GM18870 (cell line): ENCODE measurements around the gene TRIM71.
"Not testable (repeated sequence)": the region's sequence is repeated elsewhere in the genome, so short reads cannot be mapped to it uniquely, and the experiment has no call there.

Experiments used
- ATAC-seq: cut with Tn5 transposase; IDR thresholded peaks from one replicate; pipeline ENCODE4 v1.9.1; 2021; ENCODE audit warnings: moderate library complexity; ENCODE audit not compliant: unreplicated experiment

The TRIM71 gene

DNA sequence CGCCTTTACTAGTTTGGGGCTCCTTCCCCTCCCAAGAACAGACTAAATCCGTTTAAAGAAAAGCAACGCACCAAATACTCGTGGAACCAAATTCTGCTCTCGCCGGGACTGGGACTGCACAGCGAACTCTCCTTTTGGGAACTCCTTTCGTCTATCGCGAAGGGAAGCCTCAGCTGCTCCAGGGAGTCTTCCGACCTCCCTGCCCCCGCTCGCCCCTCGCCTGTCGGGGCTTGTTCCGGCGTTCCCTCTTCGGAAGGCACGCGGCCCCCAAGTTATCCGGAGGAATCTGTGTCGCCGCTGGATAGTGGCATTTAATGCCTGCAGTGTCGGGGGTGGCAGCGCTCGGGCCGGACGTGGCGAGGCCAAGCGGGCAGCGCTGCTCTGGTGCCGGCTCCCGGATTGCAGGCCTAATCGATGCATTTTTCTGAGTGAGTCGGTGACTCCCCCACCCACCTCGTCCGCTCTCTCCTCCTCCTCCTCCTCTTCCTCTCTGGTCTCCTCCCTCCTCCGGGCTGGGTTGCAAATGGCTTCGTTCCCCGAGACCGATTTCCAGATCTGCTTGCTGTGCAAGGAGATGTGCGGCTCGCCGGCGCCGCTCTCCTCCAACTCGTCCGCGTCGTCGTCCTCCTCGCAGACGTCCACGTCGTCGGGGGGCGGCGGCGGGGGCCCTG is at the start of gene TRIM71:
TSS of gene TRIM71 (plus strand) at position 440 of the 671 bp plus-strand sequence. CDS start at position 524, 84 bp downstream.
- ATAC-seq = no peak

GRCh38 chr3:32778389-32778788 is 39.4 kb upstream of the TRIM71 start:
- no peak for ATAC-seq

- ATAC-seq = no peak
Observed at GRCh38 chr3:32780071-32780734, 37.6 kb upstream of the TRIM71 start.

- ATAC-seq = peak; percentile 15
Observed at GRCh38 chr3:32780735-32781210, 37.0 kb upstream of the TRIM71 start.

DNA sequence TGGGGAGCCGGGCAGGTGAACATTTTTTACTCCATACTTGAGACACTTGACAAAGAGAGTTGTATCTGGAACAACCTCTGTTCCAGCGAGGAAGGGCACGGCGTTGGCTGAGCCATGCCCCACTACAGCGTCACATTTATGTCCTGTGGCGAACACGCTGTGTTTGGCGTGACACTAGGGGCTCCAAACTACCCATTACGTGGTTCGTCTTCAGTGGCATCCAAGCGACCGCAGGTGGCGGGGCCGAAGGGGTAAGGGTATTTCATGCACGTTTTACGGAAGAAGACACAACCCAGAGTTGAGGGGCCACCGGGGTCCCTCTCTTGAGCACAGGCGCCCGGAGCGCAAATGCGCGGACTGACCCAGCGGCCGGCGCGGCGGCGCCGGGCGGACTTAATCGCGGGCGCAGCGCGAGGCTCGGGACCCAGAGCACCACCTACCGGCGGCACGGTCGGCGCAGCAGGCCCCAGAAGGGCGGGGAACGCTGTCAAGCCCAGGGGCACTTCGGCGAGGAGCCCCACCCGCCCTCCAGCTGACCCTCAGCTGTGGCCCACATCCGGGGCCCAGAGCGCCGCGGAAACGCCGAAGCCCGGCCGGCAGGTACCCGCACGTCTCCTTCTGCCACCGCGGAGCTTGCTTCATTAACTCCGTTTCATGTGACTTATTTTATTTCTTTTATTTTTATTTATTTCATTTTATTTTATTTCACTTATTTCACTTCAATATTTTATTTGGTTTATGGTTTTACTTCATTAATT is 36.4 kb upstream of the TRIM71 start:
- peak; percentile 70 for ATAC-seq

- not testable (repeated sequence) for ATAC-seq
Observed at GRCh38 chr3:32781969-32782270, 35.9 kb upstream of the TRIM71 start.

GRCh38 chr3:32782407-32782806 is 35.4 kb upstream of the TRIM71 start:
- ATAC-seq = no peak

DNA sequence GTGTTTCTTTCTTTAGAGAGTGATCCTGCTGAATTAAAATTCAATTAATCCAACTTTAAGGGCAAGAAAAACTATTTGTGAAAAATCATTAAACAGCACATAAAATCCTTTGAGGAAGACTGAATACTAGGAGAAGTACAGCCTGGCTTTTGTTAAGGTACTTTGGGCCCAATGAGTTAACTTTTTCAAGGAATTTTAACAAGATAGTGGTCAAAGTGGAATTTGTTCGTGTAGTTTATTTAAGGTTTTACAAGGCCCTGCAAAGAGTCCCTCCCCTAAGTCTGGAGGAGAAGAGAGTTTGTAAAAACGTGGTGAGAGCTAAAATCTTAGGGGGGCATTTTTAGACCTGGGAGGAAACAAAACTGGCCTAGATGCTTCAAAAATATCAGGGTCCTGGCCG is 26.0 kb upstream of the TRIM71 start:
- ATAC-seq = no peak

- no peak for ATAC-seq
Observed at GRCh38 chr3:32794487-32795308, 23.1 kb upstream of the TRIM71 start.

DNA sequence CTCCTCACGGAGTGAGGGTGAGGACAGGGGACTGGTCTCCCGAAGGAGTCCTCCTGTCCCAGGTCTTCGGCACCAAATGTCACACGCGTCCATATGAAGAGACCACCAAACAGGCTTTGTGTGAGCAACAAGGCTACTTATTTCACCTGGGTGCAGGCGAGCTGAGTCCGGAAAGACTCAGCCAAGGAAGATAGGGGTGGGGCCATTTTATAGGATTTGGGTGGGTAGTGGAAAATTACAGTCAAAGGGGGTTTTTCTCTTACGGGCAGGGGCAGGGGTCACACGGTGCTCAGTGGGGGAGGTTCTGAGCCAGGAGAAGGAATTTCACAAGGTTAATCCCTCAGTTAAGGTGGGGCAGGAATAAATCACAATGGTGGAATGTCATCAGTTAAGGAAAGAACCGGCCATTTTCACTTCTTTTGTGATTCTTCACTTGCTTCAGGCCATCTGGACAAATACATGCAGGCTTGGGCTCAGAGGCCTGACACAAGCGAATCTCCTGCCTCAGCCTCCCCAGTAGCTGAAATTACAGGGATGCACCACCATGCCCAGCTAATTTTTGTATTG is 21.3 kb upstream of the TRIM71 start:
- not testable (repeated sequence) for ATAC-seq

DNA sequence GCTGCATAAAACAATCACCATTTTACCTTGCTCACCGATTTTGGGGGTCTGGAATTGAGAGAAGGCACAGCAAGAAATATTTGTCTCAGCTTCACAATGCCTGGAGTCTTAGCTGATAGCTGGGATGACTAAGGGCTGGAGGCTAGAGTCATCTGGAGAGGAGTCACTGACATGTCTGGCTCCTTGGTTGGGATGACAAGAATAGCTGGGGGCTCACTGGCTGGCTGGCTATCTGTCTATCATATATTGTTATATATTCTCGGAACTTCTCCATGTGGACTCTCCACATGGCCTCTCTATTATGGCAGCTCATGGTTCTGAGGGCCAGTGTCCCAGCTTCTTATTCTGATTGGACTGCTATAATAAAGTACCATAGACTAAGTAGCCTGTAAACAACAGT is 20.0 kb upstream of the TRIM71 start:
- ATAC-seq = no peak

DNA sequence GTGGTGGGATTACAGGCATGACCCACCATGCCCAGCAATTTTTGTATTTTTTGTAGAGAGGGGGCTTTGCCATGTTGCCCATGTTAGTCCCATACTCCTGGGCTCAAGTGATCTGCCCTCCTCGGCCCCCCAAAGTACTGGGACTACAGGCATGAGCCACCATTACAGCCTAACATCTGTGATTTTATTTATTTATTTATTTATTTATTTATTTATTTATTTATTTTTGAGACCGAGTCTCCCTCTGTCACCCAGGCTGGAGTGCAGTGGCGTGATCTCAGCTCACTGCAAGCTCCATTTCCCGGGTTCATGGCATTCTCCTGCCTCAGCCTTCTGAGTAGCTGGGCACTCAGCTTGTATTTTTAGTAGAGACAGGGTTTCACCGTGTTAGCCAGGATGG is 16.4 kb upstream of the TRIM71 start:
- ATAC-seq = not testable (repeated sequence)

GRCh38 chr3:32813180-32813579 is 4.6 kb upstream of the TRIM71 start:
- peak; percentile 63 for ATAC-seq

GRCh38 chr3:32814361-32814760 is 3.4 kb upstream of the TRIM71 start:
- no peak for ATAC-seq

GRCh38 chr3:32815841-32816438 is 1.9 kb upstream of the TRIM71 start:
- ATAC-seq = no peak

DNA sequence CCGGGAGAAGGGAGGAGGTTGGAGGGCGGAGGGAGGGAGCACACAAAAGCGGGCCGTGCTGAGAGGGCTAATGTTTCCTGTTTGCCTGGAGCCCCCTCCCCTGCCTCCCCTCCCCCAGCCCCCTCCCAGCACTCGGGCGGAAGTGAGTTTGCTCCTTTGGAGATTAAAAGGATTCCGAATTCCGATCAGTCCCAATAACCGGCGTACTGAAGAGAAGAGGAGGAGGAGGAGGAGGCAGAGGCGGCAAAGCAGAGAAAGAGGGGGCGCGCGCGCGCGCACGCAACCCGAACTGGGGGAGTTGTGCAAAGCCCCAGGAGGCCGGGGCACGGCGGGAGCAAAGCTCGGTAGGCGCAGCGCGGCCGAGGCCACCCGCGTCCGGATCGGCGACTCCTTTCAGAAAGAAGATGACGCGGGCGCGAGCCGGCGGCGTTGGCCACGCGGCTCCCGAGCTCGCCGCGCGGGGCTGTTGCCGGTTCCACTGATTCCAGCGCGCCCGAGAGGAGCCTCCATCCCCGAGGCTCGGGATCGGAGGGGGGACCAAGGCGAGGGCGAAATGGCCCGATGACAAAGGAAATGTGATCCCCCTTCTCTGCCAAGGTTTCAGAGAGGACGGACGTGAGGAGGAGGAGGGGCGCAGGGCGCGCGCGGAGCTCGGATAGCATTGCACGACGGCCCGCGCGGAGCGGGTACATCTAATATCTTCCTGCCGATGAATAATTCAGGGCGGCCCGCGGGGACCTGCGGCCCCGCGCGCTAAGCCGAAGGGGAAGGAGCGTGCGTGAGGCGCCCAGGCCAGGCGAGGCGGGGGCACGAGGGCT is 1.1 kb upstream of the TRIM71 start:
- ATAC-seq = no peak

GRCh38 chr3:32817257-32817557 is 590 bp upstream of the TRIM71 start:
- no peak for ATAC-seq

DNA sequence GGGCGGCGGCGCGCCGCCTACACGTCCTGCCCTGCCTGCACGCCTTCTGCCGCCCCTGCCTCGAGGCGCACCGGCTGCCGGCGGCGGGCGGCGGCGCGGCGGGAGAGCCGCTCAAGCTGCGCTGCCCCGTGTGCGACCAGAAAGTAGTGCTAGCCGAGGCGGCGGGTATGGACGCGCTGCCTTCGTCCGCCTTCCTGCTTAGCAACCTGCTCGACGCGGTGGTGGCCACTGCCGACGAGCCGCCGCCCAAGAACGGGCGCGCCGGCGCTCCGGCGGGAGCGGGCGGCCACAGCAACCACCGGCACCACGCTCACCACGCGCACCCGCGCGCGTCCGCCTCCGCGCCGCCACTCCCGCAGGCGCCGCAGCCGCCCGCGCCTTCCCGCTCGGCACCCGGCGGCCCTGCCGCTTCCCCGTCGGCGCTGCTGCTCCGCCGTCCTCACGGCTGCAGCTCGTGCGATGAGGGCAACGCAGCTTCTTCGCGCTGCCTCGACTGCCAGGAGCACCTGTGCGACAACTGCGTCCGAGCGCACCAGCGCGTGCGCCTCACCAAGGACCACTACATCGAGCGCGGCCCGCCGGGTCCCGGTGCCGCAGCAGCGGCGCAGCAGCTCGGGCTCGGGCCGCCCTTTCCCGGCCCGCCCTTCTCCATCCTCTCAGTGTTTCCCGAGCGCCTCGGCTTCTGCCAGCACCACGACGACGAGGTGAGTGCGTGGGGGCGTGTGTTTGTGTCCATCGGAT is 602 bp downstream of the TRIM71 start:
- ATAC-seq = no peak

GRCh38 chr3:32818970-32819511 is 1.2 kb downstream of the TRIM71 start:
- ATAC-seq = no peak
